Kasumi-1 (cell line): ENCODE results near the gene CDRT4.
"Not testable (repeated sequence)": the region's sequence is repeated elsewhere in the genome, so short reads cannot be mapped to it uniquely, and the experiment has no call there.

Source experiments
- DNase-seq, 2 experiments: peaks; one replicate each; lab custom pipeline; 2025; lab: John Stamatoyannopoulos, UW

The CDRT4 gene

GRCh38 chr17:15456972-15457722 is 10.3 kb downstream of the CDRT4 start:
- DNase-seq = no peak

DNA sequence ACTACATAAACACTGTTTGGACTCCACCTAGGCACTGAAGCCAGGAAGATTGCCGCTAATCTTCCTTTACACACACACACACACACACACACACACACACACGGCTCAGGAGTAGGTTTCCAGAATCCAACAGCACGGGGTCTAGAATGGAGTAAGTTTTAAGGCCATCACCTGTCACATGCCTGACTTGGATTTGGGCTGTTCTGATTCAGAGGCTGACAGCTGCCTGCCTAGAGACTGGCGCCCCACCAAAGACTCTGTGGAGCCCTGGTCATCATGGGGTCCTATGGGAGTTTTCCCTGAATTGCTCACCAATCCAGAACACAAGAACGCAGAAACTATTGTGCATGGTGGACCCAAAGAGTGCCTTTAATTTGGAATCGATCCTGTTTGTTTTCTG is 10.9 kb downstream of the CDRT4 start:
- no peak for DNase-seq

- DNase-seq = no peak
Measured at GRCh38 chr17:15454346-15454745, 13.1 kb downstream of the CDRT4 start.

DNA sequence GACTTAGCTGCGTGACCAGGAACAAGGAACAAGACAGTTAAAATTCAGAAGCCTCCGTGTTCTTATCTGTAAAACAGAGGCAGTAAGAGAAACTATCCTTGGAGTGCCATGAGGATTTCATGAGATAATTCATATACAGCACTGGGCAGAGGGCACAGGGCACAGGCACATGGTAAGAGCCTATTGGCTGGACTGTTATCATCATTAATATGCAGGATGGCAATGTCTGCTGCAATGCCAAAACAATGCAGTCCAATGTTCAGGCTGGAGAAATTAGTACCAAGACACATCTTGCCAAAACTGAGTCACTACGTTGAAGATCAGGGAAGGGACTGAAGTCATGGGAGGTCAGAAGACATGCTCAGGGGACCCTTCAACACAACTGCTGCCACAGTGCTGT is 13.6 kb downstream of the CDRT4 start:
- no peak for DNase-seq

GRCh38 chr17:15453246-15453645 is 14.2 kb downstream of the CDRT4 start:
- no peak for DNase-seq

DNA sequence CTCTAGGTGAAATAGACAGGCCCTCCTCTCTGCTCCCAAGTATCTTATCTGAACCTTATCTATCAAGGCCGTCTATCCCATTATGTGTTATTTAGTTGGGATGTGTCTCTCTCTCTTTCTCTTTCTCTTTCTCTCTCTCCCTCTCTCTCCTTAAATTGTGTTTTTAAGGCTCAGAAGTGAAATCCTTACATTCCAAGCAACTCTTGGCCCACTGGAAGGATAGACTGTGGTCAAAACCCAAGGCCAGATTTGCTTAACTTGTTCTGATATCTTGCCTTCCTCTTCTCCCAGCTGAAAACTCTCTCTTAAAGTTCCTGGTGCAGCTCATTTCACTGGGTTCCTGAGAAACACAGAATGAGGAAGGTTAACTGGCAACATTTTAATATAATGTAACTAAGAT is 14.7 kb downstream of the CDRT4 start:
- no peak for DNase-seq

DNA sequence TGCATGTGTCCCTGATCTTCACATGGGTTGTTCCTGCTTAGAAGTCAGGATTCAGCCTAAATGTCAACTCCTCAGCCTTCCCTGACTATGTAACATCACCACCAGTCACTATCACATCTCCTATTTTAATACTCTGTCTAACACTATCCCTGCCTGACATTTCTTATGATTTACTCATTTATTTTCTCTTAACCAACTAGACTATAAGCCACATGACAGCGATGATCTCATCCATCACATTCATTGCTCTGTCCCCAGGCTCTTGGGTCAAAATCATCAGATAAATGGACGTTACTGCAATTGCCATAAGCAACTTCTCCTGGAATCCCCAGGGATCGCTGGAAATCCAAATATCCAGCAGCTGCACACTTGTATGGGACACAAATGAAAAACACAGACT is 15.7 kb downstream of the CDRT4 start:
- no peak for DNase-seq

- DNase-seq = no peak
Measured at GRCh38 chr17:15448580-15448956, 18.9 kb downstream of the CDRT4 start.

- DNase-seq = no peak
Measured at GRCh38 chr17:15447928-15448579, 19.4 kb downstream of the CDRT4 start.

GRCh38 chr17:15446036-15446435 is 21.4 kb downstream of the CDRT4 start:
- DNase-seq = peak in 1 of 2 experiments; percentile 4

DNA sequence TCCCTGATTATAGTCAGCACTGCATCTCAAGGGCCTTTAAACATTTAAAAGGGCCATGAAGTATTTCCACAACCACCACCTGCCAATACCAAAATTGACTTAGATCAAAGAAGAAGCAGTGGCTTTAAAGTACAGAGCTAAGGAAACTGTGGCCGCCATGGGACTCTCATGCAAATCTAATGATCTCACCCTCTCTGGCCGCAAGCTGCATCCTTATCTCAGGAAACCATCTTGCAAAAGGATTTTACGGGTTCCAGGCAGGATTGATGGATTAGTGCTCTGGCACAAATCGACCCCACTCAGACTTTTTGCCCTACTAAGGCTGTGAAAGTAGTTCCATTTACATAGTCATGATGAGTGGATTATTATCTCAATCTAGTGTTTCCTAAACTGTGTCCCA is 22.6 kb downstream of the CDRT4 start:
- peak; percentile 22 to 24 for DNase-seq

DNA sequence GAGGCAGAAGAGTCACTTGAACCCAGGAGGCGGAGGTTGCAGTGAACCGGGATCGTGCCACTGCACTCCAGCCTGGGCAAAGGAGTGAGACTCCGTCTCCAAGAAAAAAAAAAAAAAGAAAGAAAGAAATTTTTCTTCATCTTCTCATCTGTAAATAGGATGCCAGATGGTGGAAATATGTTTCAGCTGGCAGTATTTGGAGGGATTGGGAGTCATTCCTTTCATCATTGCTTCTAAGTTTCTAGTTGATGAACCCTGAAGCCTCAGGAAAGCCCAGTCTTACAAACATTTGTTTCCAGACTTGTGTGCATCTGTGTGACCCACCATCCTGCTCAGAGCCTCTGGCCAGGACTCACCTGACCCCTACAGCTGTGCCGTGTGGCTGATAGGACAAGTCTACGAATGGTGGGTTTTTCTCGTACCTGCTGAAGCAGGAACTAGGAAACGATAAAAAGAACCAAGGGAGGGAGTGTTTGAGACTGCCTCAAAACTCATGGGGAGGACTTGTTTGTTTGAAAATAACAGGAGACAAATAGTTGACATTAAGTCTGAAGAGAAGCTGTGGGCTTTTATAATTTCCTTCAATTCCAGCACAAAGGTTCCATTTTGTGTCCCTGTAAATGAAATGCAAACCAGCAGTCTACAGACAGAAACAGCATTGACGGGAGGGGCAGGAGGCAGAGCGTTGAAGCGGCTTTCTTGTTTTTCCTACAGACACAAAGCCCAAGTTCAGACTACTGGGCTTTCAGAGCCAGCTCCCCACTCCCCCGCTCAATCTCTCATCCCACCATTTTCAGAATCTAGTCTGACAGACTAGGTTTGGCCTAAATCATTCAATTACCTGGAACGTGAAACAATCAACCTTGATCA is 24.9 kb downstream of the CDRT4 start:
- DNase-seq = no peak

DNA sequence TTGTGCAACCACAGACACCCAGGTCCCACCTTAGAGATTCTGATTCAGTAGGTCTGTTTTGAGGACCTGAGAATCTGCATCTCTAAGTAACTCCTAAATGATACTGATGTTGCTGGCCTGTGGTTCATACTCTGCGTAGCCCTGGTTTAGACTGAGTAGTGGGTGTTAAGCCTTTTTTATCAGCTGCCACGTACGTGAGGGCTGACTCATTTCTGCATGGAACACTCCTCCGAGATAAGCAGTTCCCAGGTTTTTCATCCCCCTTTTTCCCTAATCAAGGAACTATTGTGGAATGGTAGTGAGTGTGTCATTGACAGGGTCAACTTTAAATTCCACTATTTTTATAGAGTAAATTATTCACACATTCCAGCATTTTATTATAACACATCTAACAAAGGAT is 26.1 kb downstream of the CDRT4 start:
- no peak for DNase-seq

DNA sequence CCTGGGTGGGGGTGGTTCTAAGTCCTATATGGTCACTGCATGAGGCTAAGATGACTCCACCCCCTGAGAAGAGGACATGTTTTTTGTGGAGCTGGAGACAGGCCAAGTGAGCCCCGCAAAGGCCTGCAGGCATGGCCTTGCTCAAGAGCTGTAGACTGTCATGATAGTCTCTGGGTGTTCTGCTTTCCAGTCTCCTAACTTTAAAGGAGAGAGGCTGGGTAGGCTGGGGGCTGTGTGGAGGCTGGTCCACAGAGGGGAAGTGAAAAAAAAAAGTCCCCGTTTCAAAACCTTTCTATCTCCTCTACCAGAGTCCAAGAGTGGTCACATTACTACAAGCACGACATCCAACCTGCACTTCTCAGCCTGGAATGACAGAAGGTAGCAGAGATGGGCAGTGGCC is 27.1 kb downstream of the CDRT4 start:
- DNase-seq = peak; percentile 9 to 27

GRCh38 chr17:15439205-15439985 is 28.0 kb downstream of the CDRT4 start:
- DNase-seq = not testable (repeated sequence)

DNA sequence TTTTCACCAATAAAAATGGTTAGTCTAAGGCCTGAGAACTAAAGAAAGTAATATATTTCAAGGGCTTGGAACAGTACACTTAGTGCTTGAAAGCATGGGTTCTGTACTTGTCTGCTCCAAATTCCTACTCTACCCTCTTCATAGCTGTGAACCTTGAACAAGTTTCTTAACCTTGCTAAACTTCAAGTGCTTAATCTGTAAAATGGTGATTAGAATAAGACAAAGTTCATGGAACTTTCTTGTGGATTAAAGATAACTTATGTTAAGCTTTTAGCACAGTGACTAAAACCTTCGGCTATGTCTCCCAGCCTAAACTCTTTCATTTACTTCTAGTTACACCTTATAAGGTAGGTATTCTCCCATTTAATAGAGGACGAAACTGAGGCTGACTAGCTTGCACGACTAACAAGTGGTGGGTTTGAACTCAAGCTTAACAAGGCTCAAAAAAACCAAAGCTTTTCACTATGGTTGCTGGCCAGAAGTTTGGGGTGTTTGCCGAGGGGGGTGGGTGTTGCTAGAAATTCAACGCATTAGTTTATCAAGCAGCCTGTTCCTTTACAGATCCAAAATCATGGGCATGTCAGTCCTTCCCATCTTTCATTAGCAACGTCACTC is 28.8 kb downstream of the CDRT4 start:
- DNase-seq = no peak

DNA sequence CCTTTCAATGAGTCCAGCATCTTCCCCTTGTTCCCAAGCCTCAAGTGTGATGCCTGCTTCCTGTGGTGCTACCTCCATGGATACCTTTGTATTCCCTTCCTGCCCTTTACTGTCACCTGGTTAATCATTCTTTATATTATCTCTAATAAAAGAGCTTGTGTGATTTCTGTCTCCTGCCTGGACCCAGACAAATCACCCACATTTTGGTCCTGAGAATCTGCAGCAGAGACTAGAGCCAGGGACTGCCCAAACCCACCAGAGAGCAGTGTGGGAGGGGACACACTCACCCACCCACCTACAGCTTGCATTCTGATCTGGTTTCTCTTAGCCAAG is 30.2 kb downstream of the CDRT4 start:
- no peak for DNase-seq

DNA sequence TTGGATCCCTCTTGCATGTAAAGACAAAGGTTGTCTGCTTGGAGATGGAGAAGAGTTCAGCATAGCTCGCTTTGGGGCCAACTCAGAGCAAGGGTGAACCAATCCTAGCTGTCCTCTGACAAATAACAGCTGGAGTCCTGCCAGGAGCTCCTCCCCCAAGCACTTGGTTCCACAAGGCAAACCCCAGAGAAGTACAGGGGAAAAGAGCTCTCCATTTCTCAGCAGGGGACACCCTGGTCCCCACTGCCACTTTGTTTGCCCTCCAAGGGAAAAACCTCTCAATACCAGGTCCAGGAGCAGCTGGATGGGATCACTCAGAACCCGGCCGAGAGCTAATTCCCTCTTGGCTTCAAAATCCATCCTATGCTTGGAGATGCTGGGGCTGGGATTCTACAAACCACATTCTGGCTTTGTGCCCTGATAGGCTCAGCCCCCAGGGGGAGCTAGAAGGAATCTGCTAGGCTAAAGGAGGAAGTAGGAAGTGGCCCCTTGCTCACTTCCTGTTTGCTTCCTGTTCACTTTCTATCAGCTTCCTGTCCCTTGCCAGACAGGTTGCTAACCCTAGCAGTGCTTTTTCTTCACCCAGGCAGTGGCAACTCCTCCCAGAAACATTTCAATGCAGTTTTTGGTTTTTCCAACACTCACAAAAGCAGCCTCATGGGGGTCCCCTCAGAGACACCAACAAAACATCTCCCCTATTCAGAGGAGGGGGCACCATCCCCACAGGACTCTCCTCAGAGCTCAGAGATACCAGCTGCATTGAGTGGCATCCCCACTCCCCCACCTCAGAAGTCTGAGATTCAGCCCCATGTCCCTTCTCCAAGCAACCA is 30.7 kb downstream of the CDRT4 start:
- DNase-seq = peak; percentile 34 to 55

DNA sequence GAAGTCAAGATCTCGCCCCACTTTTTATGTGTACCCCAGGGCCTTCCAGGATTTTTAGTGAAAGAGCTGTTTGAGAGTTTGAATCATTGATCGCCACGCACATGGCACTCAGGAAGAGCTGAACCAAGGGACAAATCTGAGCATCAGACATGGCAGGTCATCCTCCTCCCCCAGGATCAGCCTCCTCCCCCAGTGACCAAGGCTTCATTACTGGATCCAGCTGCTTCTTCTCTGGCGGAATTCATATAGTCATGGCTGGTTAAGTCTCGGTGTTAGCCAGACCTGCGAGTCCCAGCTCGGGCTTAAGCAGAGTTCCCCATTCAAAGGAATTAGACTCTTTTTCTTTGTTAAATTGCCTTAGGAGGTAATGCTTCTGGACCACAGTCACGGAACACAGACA is 32.5 kb downstream of the CDRT4 start:
- no peak for DNase-seq

- no peak for DNase-seq
Measured at GRCh38 chr17:15432807-15433611, 34.4 kb downstream of the CDRT4 start.
